ENCODE measurements around the gene DDX51. TPM values are rescaled to one million over a fixed set of nuclear protein-coding genes. Genes with fewer than 3 reads are reported as not detected.

Gene DDX51
- total RNA-seq, 1 donor from 2014 or later, result 10.2 TPM

- H3K9me3 ChIP-seq (ENCODE audit: insufficient read depth, low read depth, low read length), result peaks cover 5% of the 10 kb centered on the region
- no peak overlapping the region for H3K4me2 ChIP-seq (ENCODE audit: low read length)
- no peak for FAIRE-seq
- H3K36me3 ChIP-seq (ENCODE audit: insufficient read depth, low read length), result no peaks in the 10 kb centered on the region
- peaks cover 23% of the 10 kb centered on the region for H3K27me3 ChIP-seq (ENCODE audit: insufficient read depth, low read length)
- H3K27ac ChIP-seq (ENCODE audit: low read depth, low read length), result no peak overlapping the region
- H3K79me2 ChIP-seq (ENCODE audit: insufficient read depth, low read length), result no peaks in the 10 kb centered on the region
- H3K4me3 Mint-ChIP-seq (ENCODE audit: unreplicated experiment), result no peak overlapping the region
- H3K4me1 ChIP-seq (ENCODE audit: insufficient read depth, low read length), result no peaks in the 10 kb centered on the region
- H3K36me3 Mint-ChIP-seq (ENCODE audit: low read depth, unreplicated experiment), result no peaks in the 10 kb centered on the region
- TF ChIP-seq CTCF (IDR thresholded peaks at IDR 0.05; ENCODE audit: insufficient read depth, low read depth, low read length) (no peak), EZH2 (IDR thresholded peaks at IDR 0.05; ENCODE audit: insufficient read depth, low read length) (no peak)
- no peak overlapping the region for H2AFZ ChIP-seq (ENCODE audit: low read depth, low read length)
- no peak overlapping the region for H3K4me3 ChIP-seq (ENCODE audit: insufficient read depth, low read depth, low read length)
- no peak for DNase-seq (ENCODE audit: low read depth)
- no peak overlapping the region for H3K9ac ChIP-seq (ENCODE audit: low read length)
- no peak overlapping the region for H3K27ac Mint-ChIP-seq (ENCODE audit: unreplicated experiment)
- peaks cover 54% of the 10 kb centered on the region for H3K27me3 Mint-ChIP-seq (ENCODE audit: low read depth, unreplicated experiment)
- H3K4me1 Mint-ChIP-seq (ENCODE audit: low read depth, unreplicated experiment), result peaks cover 3% of the 10 kb centered on the region
- no peaks in the 10 kb centered on the region for H4K20me1 ChIP-seq (ENCODE audit: insufficient read depth, low read length)
- no peaks in the 10 kb centered on the region for H3K9me3 Mint-ChIP-seq (ENCODE audit: unreplicated experiment)
Measured at GRCh38 chr12:132176385-132176919, 32.3 kb upstream of the DDX51 start.

- no peaks in the 10 kb centered on the region for H3K9me3 ChIP-seq (ENCODE audit: insufficient read depth, low read depth, low read length)
- H3K9ac ChIP-seq (ENCODE audit: low read length), result no peak overlapping the region
- no peak overlapping the region for H3K27ac ChIP-seq (ENCODE audit: low read depth, low read length)
- no peaks in the 10 kb centered on the region for H3K9me3 Mint-ChIP-seq (ENCODE audit: unreplicated experiment)
- no peaks in the 10 kb centered on the region for H3K36me3 Mint-ChIP-seq (ENCODE audit: low read depth, unreplicated experiment)
- TF ChIP-seq EZH2 (IDR thresholded peaks at IDR 0.05; ENCODE audit: insufficient read depth, low read length), result no peak
- no peaks in the 10 kb centered on the region for H3K4me1 ChIP-seq (ENCODE audit: insufficient read depth, low read length)
- H3K27me3 Mint-ChIP-seq (ENCODE audit: low read depth, unreplicated experiment), result peaks cover 51% of the 10 kb centered on the region
- no peak overlapping the region for H3K4me3 ChIP-seq (ENCODE audit: insufficient read depth, low read depth, low read length)
- no peak overlapping the region for H3K4me3 Mint-ChIP-seq (ENCODE audit: unreplicated experiment)
- DNase-seq (ENCODE audit: low read depth) (no peak), FAIRE-seq (no peak)
- H2AFZ ChIP-seq (ENCODE audit: low read depth, low read length), result no peak overlapping the region
- no peaks in the 10 kb centered on the region for H4K20me1 ChIP-seq (ENCODE audit: insufficient read depth, low read length)
- H3K4me1 Mint-ChIP-seq (ENCODE audit: low read depth, unreplicated experiment), result peaks cover 3% of the 10 kb centered on the region
- no peaks in the 10 kb centered on the region for H3K36me3 ChIP-seq (ENCODE audit: insufficient read depth, low read length)
- peaks cover 23% of the 10 kb centered on the region for H3K27me3 ChIP-seq (ENCODE audit: insufficient read depth, low read length)
- H3K79me2 ChIP-seq (ENCODE audit: insufficient read depth, low read length), result no peaks in the 10 kb centered on the region
- no peak overlapping the region for H3K27ac Mint-ChIP-seq (ENCODE audit: unreplicated experiment)
- no peak overlapping the region for H3K4me2 ChIP-seq (ENCODE audit: low read length)
Measured at GRCh38 chr12:132175496-132176384, 31.6 kb upstream of the DDX51 start.

GRCh38 chr12:132174839-132175490 is 30.8 kb upstream of the DDX51 start:
- H3K4me2 ChIP-seq (ENCODE audit: low read length), result no peak overlapping the region
- H3K9ac ChIP-seq (ENCODE audit: low read length), result no peak overlapping the region
- H3K79me2 ChIP-seq (ENCODE audit: insufficient read depth, low read length), result no peaks in the 10 kb centered on the region
- no peaks in the 10 kb centered on the region for H3K36me3 Mint-ChIP-seq (ENCODE audit: low read depth, unreplicated experiment)
- TF ChIP-seq EZH2 (IDR thresholded peaks at IDR 0.05; ENCODE audit: insufficient read depth, low read length) (no peak), CTCF (IDR thresholded peaks at IDR 0.05; ENCODE audit: insufficient read depth, low read depth, low read length) (no peak)
- no peak overlapping the region for H2AFZ ChIP-seq (ENCODE audit: low read depth, low read length)
- H3K27ac Mint-ChIP-seq (ENCODE audit: unreplicated experiment), result no peak overlapping the region
- H4K20me1 ChIP-seq (ENCODE audit: insufficient read depth, low read length), result no peaks in the 10 kb centered on the region
- peaks cover 23% of the 10 kb centered on the region for H3K27me3 ChIP-seq (ENCODE audit: insufficient read depth, low read length)
- DNase-seq (ENCODE audit: low read depth) (no peak), FAIRE-seq (no peak)
- H3K36me3 ChIP-seq (ENCODE audit: insufficient read depth, low read length), result no peaks in the 10 kb centered on the region
- H3K4me3 Mint-ChIP-seq (ENCODE audit: unreplicated experiment), result no peak overlapping the region
- H3K4me3 ChIP-seq (ENCODE audit: insufficient read depth, low read depth, low read length), result no peak overlapping the region
- H3K27me3 Mint-ChIP-seq (ENCODE audit: low read depth, unreplicated experiment), result peaks cover 55% of the 10 kb centered on the region
- H3K4me1 ChIP-seq (ENCODE audit: insufficient read depth, low read length), result peaks cover 5% of the 10 kb centered on the region
- no peaks in the 10 kb centered on the region for H3K9me3 Mint-ChIP-seq (ENCODE audit: unreplicated experiment)
- H3K9me3 ChIP-seq (ENCODE audit: insufficient read depth, low read depth, low read length), result no peaks in the 10 kb centered on the region
- H3K4me1 Mint-ChIP-seq (ENCODE audit: low read depth, unreplicated experiment), result peaks cover 3% of the 10 kb centered on the region
- no peak overlapping the region for H3K27ac ChIP-seq (ENCODE audit: low read depth, low read length)

All from astrocyte (in vitro differentiated cells and primary cell).